DOHH2 (cell line): ENCODE measurements around the gene RXFP4.

Source experiments
- EZH2phosphoT487 ChIP-seq: fragments of 200-600 bp; sonication (generic); IDR thresholded peaks from 2 replicates; pipeline ENCODE4 v1.6.1; 2017; ENCODE audit warnings: borderline replicate concordance, mild to moderate bottlenecking, antibody characterized with exemption, low read length, moderate library complexity, mixed read lengths
- TF ChIP-seq, protein P1 (sequence below): fragments of 200-600 bp; sonication (generic); IDR thresholded peaks from one replicate; pipeline ENCODE4 v1.5.1; 2014; ENCODE audit warnings: antibody characterized with exemption, mild to moderate bottlenecking, low read depth, low read length; ENCODE audit not compliant: poor library complexity, severe bottlenecking

DNA sequence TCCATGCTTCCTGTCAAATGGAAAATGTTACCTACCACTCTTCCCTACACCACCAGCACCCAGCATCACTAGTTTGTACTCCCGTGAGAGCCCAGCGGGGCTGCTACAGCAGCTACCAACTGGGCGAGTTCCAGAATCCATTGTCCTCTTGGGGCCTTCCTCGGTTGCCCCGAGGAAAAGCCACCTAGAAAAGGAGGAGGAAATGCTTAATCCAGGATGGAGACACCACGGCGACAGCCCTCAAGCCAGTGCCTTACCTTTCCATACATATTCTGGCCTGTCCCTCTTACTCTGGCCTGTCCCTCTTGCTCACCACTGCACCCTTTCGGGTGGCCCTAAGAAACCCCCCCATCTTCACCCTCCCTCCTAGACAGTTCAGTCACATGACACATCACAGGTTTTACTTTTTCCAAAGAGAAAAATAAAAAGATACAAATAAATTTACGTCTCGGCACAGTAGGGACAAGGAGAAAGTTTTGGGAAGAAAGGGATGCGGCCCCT, 30.8 kb upstream of the RXFP4 start:
- TF ChIP-seq, protein P1, sequence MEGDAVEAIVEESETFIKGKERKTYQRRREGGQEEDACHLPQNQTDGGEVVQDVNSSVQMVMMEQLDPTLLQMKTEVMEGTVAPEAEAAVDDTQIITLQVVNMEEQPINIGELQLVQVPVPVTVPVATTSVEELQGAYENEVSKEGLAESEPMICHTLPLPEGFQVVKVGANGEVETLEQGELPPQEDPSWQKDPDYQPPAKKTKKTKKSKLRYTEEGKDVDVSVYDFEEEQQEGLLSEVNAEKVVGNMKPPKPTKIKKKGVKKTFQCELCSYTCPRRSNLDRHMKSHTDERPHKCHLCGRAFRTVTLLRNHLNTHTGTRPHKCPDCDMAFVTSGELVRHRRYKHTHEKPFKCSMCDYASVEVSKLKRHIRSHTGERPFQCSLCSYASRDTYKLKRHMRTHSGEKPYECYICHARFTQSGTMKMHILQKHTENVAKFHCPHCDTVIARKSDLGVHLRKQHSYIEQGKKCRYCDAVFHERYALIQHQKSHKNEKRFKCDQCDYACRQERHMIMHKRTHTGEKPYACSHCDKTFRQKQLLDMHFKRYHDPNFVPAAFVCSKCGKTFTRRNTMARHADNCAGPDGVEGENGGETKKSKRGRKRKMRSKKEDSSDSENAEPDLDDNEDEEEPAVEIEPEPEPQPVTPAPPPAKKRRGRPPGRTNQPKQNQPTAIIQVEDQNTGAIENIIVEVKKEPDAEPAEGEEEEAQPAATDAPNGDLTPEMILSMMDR: peak; percentile 39
- no peak for TF ChIP-seq EZH2phosphoT487
